Measurements from ENCODE around the gene CDKN2C. TPM values are rescaled to one million over a fixed set of nuclear protein-coding genes. Genes with fewer than 3 reads are reported as not detected.

The CDKN2C gene
- total and polyA plus RNA-seq, 10 of the 15 experiments (the other 5 are each of a cell fraction or from before 2014, with no cell fraction given) = 3.3 to 11.7 (median 6.0) TPM

- TF ChIP-seq, protein P1, sequence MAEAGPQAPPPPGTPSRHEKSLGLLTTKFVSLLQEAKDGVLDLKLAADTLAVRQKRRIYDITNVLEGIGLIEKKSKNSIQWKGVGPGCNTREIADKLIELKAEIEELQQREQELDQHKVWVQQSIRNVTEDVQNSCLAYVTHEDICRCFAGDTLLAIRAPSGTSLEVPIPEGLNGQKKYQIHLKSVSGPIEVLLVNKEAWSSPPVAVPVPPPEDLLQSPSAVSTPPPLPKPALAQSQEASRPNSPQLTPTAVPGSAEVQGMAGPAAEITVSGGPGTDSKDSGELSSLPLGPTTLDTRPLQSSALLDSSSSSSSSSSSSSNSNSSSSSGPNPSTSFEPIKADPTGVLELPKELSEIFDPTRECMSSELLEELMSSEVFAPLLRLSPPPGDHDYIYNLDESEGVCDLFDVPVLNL (IDR thresholded peaks at IDR 0.05; ENCODE audit: low read depth, low read length) = no peak
Observed at GRCh38 chr1:50936321-50936720, 33.7 kb upstream of the CDKN2C start (continued).

- POLR2A ChIA-PET = no interaction called here
- FAIRE-seq = no peak
- 94% methylated on average over 3 of the region's 3 CpGs for WGBS (ENCODE audit: insufficient coverage, insufficient replicate concordance, low lambda C conversion rate, missing lambda C conversion rate)
Observed at GRCh38 chr1:50940291-50940690, 29.8 kb upstream of the CDKN2C start.

More at GRCh38 chr1:50940291-50940690, 29.8 kb upstream of the CDKN2C start:
- ATAC-seq (no peak), DNase-seq (ENCODE audit: low read depth, low spot score) (no peak)
- H4K20me1 ChIP-seq (ENCODE audit: control insufficient read depth, insufficient read depth) = no peaks in the 10 kb centered on the region
- intact Hi-C loops (cut with micrococcal nuclease; ENCODE audit: unreplicated experiment) = no loop called here
- H2AFZ ChIP-seq (ENCODE audit: control insufficient read depth, low read depth, low read length) = no peak overlapping the region
- in situ Hi-C loops (cut with MboI) = no loop called here
- no peak overlapping the region for H3K27ac ChIP-seq (ENCODE audit: control insufficient read depth, insufficient read depth)
- H3K4me1 ChIP-seq (ENCODE audit: control insufficient read depth, insufficient read depth, low read length) = no peaks in the 10 kb centered on the region
- H3K4me3 ChIP-seq = no peak overlapping the region
- no peak overlapping the region for H3K4me2 ChIP-seq (ENCODE audit: control insufficient read depth, insufficient read depth)
- H3K27me3 ChIP-seq (replicated peaks in 1 of 2; ENCODE audit: control insufficient read depth in 2 of 2, insufficient read depth in 2 of 2, low read length in 1 of 2) = no peaks in the 10 kb centered on the region
- ChIA-PET SMC1A (ENCODE audit: uncharacterized antibody, unreplicated experiment) (interaction anchor here (0.6 to 1.6 kb wide), 2 partner anchors 11 to 1410 kb away, joined by 3 to 6 read pairs; no protein-coding TSS in a partner anchor), RAD21 (ENCODE audit: unreplicated experiment) (no interaction called here), CTCF (interaction anchor here (1.0 to 4.0 kb wide), 2 partner anchors 11 to 27 kb away, joined by 3 to 19 read pairs; no protein-coding TSS in a partner anchor)
- TF ChIP-seq, protein P2, sequence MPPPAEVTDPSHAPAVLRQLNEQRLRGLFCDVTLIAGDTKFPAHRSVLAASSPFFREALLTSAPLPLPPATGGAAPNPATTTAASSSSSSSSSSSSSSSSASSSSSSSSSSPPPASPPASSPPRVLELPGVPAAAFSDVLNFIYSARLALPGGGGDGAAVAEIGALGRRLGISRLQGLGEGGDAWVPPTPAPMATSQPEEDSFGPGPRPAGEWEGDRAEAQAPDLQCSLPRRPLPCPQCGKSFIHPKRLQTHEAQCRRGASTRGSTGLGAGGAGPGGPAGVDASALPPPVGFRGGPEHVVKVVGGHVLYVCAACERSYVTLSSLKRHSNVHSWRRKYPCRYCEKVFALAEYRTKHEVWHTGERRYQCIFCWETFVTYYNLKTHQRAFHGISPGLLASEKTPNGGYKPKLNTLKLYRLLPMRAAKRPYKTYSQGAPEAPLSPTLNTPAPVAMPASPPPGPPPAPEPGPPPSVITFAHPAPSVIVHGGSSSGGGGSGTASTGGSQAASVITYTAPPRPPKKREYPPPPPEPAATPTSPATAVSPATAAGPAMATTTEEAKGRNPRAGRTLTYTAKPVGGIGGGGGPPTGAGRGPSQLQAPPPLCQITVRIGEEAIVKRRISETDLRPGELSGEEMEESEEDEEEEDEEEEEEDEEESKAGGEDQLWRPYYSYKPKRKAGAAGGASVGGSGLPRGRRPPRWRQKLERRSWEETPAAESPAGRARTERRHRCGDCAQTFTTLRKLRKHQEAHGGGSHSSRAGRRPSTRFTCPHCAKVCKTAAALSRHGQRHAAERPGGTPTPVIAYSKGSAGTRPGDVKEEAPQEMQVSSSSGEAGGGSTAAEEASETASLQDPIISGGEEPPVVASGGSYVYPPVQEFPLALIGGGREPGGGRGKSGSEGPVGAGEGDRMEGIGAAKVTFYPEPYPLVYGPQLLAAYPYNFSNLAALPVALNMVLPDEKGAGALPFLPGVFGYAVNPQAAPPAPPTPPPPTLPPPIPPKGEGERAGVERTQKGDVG (CRISPR knock-in tag; IDR thresholded peaks at IDR 0.05) = no peak
- TF ChIP-seq SUPT20H (IDR thresholded peaks at IDR 0.05; ENCODE audit: borderline replicate concordance, control insufficient read depth, low read depth, low read length) (no peak), CBX3 (IDR thresholded peaks at IDR 0.05; ENCODE audit: borderline replicate concordance, low read depth) (no peak), CEBPZ (IDR thresholded peaks at IDR 0.05; ENCODE audit: low read depth, low read length) (no peak), YY1 (IDR thresholded peaks at IDR 0.05; ENCODE audit: low read depth, low read length) (no peak), IKZF2 (IDR thresholded peaks at IDR 0.05) (no peak), ZNF687 (IDR thresholded peaks at IDR 0.05) (no peak)
- peaks cover 0 to 5% of the 10 kb centered on the region in 2 experiments; a peak in 2 of 4 replicates for H3K36me3 ChIP-seq (ENCODE audit: control insufficient read depth in 2 of 2, insufficient read depth in 2 of 2, low read length in 1 of 2)
- BruUV-seq (replicated peaks) = no TSS peak
- H3K9ac ChIP-seq (ENCODE audit: control insufficient read depth, insufficient read depth, low read length) = no peak overlapping the region
- H3K9me3 ChIP-seq (replicated peaks; ENCODE audit: control insufficient read depth, insufficient read depth, low read length) = no peaks in the 10 kb centered on the region; the same call in 2 of the 3 replicates
- peaks cover 26% of the 10 kb centered on the region for H3K79me2 ChIP-seq (ENCODE audit: control insufficient read depth, insufficient read depth, low read length)
